Fibroblast of upper back skin (primary cell): Measurements from ENCODE around the gene USF2.

ENCODE experiments used
- DNase-seq: peaks from one replicate; pipeline ENCODE4 v3.0.0-alpha.2; 2013

The USF2 gene

DNA sequence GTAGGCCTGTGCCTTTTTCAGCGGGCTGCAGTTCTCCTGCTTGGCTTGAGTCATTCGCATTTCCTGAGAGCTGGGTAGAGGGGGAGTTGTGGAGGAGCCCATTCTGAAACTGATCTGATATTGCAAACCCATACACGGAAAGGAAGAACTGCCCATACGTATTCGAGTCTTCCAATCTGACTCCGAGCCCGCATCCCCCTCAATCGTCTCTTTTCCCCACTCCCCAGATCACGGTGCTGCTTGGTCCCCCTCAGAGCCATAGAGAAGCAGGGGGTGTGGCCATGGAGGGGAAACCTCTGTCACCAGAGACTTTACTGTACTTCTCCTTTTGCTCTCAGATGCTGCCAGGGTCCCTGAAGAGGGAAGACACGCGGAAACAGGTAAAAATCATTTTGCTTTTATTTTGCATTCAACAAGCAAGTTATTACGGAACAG is 60.1 kb downstream of the USF2 start, which contains the start of gene CD22:
Gene CD22 (plus strand): TSS at position 337 of the 435 bp plus-strand sequence. CDS start 2,854 bp downstream, outside the sequence.
- no peak for DNase-seq

DNA sequence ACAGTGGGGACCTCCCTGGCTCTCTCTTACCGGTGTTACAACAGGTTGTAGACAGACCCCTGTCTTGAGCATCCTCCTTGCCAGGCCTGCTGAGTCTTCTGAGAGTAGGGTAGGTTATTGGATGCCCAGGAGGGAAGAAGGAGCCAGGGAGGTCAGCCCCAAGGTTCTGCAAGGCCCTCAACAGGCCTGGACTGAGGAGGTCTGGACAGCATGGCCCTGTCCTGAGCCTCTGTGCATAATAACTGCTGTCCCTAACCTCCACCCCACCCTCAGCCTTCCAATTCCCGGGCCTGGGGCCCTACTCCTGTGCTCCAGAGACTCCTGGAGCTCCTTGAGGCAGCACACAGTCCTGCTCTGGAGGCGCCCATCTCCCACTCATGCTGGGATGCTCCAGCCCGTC is 60.6 kb downstream of the USF2 start:
- no peak for DNase-seq
